ENCODE measurements around the gene ST6GALNAC4. TPM values are rescaled to one million over a fixed set of nuclear protein-coding genes. Genes with fewer than 3 reads are reported as not detected.

Gene ST6GALNAC4
- total RNA-seq, 2 donors from 2014 or later: 25.4 to 66.5 TPM

DNA sequence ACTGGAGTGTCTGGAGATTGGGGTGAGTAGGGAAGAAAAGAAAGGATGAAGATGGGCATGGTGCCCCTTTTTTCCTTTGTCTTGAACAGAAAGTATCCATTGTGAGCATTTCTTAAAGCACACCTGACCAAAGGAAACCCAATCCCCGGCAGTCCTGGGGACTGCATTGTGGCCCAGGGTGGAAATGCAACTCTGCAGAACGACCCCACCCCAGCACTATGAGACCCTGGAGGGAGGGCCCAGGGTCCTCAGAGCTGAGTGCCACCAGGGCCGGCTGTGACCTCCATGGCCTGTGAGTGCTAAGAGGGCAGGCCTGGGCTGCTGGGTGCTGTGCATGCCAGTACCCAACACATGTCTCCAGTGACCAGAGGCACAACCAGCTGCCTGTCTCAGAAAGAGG is 45.4 kb upstream of the ST6GALNAC4 start:
- H3K36me3 ChIP-seq: no peaks in the 10 kb centered on the region
- H3K4me1 ChIP-seq: peaks cover 43% of the 10 kb centered on the region
- H3K9me3 ChIP-seq: no peaks in the 10 kb centered on the region
- no peak overlapping the region for H3K4me3 ChIP-seq
- TF ChIP-seq, protein P1, sequence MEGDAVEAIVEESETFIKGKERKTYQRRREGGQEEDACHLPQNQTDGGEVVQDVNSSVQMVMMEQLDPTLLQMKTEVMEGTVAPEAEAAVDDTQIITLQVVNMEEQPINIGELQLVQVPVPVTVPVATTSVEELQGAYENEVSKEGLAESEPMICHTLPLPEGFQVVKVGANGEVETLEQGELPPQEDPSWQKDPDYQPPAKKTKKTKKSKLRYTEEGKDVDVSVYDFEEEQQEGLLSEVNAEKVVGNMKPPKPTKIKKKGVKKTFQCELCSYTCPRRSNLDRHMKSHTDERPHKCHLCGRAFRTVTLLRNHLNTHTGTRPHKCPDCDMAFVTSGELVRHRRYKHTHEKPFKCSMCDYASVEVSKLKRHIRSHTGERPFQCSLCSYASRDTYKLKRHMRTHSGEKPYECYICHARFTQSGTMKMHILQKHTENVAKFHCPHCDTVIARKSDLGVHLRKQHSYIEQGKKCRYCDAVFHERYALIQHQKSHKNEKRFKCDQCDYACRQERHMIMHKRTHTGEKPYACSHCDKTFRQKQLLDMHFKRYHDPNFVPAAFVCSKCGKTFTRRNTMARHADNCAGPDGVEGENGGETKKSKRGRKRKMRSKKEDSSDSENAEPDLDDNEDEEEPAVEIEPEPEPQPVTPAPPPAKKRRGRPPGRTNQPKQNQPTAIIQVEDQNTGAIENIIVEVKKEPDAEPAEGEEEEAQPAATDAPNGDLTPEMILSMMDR (IDR thresholded peaks at IDR 0.05): no peak
- no peak overlapping the region for H3K9ac ChIP-seq (ENCODE audit: low read depth in 2 of 2, low read length in 2 of 2)
- intact Hi-C loops (cut with DNase I): no loop called here
- H3K27ac ChIP-seq: no peak overlapping the region
- no peaks in the 10 kb centered on the region for H3K27me3 ChIP-seq
- no peak for DNase-seq

DNA sequence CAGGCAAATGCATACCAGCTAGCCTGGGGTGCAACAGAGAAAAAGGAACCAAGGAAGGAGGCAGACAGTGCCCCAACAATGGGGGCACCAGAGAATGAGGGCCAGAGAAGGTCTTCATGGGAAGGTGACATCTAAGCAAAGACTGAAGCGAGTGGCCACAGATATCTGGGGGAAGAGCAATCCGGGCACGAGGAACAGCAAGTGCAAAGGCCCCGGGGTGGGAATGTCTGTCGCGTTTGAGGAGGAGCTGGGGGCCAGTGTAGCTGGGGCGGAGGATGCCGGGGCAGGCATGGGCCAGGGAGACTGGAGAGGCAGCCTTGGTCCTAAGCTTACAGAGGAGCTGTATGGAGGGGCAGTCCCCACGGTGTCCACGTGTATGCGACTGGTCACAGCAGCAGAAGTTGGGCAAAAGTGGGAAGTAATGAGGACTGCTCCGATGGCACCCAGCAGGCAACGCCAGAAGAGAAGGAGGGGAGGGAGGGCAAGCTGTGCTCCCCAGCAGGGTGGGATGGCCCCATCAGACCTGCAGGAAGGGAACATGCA is 44.8 kb upstream of the ST6GALNAC4 start:
- intact Hi-C loops (cut with DNase I): no loop called here
- H3K9ac ChIP-seq (ENCODE audit: low read depth in 2 of 2, low read length in 2 of 2): no peak overlapping the region
- peaks cover 40% of the 10 kb centered on the region for H3K4me1 ChIP-seq
- no peaks in the 10 kb centered on the region for H3K9me3 ChIP-seq
- no peak overlapping the region for H3K4me3 ChIP-seq
- TF ChIP-seq, protein P1 (IDR thresholded peaks at IDR 0.05): no peak
- no peak overlapping the region for H3K27ac ChIP-seq
- H3K27me3 ChIP-seq: no peaks in the 10 kb centered on the region
- H3K36me3 ChIP-seq: no peaks in the 10 kb centered on the region
- no peak for DNase-seq

DNA sequence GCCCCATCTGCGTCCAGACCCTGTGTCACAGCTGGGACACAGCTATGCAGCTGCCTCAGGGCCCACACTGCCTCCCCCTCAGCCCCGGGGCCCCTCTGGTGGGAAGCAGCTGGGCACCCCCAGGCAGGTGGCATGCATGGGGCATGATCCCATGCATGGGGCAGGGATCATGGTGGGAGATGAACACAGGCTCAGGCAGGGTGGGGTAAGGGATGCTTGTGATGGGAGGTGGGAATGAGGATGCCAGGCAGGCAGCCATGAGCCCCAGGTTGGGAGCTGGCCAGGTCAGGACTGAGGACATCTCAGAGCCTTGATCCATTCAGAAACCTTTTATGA is 44.3 kb upstream of the ST6GALNAC4 start:
- no peak for DNase-seq
- Histone ChIP-seq H3K4me1 (peaks cover 34% of the 10 kb centered on the region), H3K4me3 (no peak overlapping the region), H3K27me3 (no peaks in the 10 kb centered on the region), H3K9me3 (no peaks in the 10 kb centered on the region), H3K9ac (ENCODE audit: low read depth in 2 of 2, low read length in 2 of 2) (peak overlapping the region in 1 of 2 donors; percentile 68), H3K36me3 (no peaks in the 10 kb centered on the region), H3K27ac (no peak overlapping the region)
- intact Hi-C loops (cut with DNase I): no loop called here
- TF ChIP-seq, protein P1 (IDR thresholded peaks at IDR 0.05): no peak

DNA sequence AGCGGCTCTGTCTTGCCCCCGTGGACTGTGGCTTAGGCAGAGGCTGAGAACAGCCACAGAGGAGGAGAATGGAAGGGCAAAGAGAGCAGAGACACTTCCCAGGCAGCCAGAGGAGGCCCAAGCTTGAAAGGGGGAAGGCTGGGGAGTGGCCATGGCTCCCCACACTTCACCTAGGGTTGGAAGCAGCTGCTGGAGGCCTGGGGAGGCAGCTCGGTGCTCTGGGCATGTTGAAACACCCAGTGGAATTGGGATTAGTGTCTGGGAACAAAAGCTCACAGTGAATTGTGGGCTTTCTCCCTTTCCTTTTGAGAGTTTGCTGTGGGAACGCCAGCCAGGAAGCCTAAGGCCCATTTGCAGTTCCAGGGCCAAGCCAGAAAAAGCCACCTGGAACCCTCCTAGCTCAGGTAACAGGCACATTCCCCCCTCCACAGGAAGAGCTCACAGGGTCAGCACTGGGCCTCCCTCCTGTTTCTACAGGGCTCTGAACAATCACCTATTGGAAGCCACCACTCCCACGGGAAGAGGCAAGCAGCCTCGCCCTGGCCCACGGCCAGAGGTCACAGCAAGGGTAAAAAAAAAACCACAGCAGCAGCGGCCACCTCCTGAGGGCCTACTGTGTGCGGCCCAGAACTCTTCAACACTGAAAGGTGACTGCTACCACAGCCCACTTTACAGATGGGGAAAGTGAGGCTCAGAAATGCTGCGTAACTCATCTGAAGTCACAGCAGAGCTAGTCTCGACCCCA is 43.7 kb upstream of the ST6GALNAC4 start:
- no peak for DNase-seq
- Histone ChIP-seq H3K4me1 (peaks cover 29% of the 10 kb centered on the region), H3K4me3 (no peak overlapping the region), H3K36me3 (no peaks in the 10 kb centered on the region), H3K27me3 (no peaks in the 10 kb centered on the region), H3K27ac (peak overlapping the region; percentile 59), H3K9me3 (no peaks in the 10 kb centered on the region), H3K9ac (ENCODE audit: low read depth in 2 of 2, low read length in 2 of 2) (peak overlapping the region; percentile 15 to 68)
- TF ChIP-seq, protein P1 (IDR thresholded peaks at IDR 0.05): no peak
- intact Hi-C loops (cut with DNase I): no loop called here

DNA sequence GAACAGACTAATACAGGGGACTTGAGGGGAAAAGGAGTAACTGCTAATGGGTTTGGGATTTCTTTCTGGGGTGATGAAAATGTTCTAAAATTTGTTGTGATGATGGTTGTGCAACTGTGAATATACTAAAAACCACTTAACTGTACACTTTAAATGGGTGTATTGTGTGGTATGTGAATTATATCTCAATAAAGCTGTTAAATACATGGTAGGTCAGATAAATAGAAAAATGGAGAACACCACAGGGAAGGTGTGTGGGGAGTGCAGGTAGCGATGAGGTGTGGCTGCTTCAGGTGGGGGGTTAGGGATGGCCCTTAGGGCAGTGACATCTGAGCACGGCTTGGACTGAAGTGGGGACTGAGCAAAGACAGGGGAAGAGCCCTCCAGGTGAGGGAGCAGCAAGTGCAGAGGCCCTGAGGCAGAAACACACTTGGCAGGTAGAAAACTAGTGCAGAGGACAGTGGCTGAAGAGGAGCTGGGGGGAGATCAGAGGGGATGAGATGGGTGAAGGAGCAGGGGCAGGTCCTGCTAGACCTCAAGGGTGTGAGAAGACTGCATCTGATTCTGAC is 43.1 kb upstream of the ST6GALNAC4 start:
- TF ChIP-seq, protein P1 (IDR thresholded peaks at IDR 0.05): no peak
- intact Hi-C loops (cut with DNase I): no loop called here
- no peaks in the 10 kb centered on the region for H3K9me3 ChIP-seq
- DNase-seq: no peak
- H3K4me3 ChIP-seq: no peak overlapping the region
- peak overlapping the region; percentile 59 for H3K27ac ChIP-seq
- peaks cover 26% of the 10 kb centered on the region for H3K4me1 ChIP-seq
- peak overlapping the region; percentile 47 to 68 for H3K9ac ChIP-seq (ENCODE audit: low read depth in 2 of 2, low read length in 2 of 2)
- no peaks in the 10 kb centered on the region for H3K27me3 ChIP-seq
- no peaks in the 10 kb centered on the region for H3K36me3 ChIP-seq
